Measurements from ENCODE around the gene ECHS1.

ECHS1 gene

DNA sequence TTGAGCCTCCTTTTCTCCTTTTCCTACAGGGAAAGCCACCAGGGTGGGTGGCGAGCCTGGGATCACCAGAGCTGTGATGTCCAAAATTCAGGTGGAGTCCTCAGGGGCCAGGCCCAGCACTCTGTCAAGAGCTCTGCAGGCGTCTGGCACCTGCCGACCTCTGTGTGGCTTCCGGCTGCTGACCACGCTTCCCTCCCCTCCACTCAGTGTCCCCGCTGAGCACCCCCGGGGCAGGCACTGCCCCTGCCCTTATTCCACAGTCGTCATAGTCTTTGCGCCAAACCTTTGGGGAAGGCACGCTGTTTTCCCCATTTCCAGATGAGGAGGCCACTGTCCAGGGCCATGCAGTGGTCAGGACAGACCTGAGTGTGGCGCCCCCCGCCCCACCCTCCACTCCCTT, 28.3 kb upstream of the ECHS1 start:
- peaks cover 21% of the 10 kb centered on the region for H3K36me3 ChIP-seq (ENCODE audit: control insufficient read depth, insufficient read depth, low read length)
- no peaks in the 10 kb centered on the region for H3K27me3 ChIP-seq (replicated peaks; ENCODE audit: control insufficient read depth, insufficient read depth, low read length)
- TF ChIP-seq, protein P1, sequence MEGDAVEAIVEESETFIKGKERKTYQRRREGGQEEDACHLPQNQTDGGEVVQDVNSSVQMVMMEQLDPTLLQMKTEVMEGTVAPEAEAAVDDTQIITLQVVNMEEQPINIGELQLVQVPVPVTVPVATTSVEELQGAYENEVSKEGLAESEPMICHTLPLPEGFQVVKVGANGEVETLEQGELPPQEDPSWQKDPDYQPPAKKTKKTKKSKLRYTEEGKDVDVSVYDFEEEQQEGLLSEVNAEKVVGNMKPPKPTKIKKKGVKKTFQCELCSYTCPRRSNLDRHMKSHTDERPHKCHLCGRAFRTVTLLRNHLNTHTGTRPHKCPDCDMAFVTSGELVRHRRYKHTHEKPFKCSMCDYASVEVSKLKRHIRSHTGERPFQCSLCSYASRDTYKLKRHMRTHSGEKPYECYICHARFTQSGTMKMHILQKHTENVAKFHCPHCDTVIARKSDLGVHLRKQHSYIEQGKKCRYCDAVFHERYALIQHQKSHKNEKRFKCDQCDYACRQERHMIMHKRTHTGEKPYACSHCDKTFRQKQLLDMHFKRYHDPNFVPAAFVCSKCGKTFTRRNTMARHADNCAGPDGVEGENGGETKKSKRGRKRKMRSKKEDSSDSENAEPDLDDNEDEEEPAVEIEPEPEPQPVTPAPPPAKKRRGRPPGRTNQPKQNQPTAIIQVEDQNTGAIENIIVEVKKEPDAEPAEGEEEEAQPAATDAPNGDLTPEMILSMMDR (IDR thresholded peaks at IDR 0.05; ENCODE audit: insufficient read depth, low read length, poor library complexity, severe bottlenecking), result no peak
- DNase-seq (ENCODE audit: extremely low read depth, insufficient read length), result no peak
- peak overlapping the region; percentile 49 for H3K4me3 ChIP-seq (replicated peaks; ENCODE audit: low read depth, low read length)

DNA sequence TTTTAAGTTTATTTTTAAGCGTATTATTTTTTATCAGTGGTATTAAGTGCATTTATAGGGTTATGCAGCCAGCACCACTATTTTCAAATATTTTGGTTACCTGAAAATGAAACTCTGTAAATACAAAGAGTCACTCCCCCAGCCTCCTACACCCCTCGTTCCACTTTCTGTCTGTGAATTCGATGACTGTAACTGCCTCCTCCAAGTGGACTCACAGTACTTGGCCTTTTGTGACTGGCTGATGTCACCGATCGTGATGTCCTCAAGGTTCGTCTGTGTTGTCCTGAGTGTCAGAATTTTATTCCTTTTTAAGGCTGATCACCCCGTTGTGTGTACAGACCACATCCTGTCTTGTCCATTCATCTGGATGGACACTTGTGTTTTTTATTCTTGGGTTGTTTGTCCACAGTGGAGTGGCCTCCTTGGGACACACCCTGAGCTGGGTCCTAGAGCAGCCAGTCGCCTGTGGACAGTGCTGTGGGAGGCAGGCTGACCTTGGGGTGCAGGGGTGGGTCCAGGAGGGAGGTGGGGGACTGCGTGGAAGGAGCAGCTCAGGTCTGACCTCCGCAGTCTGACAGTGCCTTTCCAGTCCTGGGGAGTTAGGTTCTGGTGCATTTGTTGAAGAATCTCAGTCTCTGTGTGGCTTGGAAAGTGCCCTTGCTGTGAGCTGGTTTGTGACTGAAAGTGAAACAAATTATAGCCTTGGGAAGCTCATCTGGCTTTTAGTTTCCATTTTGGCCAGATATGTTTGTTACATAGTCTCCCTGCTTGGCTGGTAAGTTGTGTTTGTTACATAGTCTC, 27.7 kb upstream of the ECHS1 start:
- TF ChIP-seq, protein P1 (IDR thresholded peaks at IDR 0.05; ENCODE audit: insufficient read depth, low read length, poor library complexity, severe bottlenecking), result no peak
- DNase-seq (ENCODE audit: extremely low read depth, insufficient read length), result no peak
- Histone ChIP-seq H3K4me3 (replicated peaks; ENCODE audit: low read depth, low read length) (peak overlapping the region; percentile 49), H3K27me3 (replicated peaks; ENCODE audit: control insufficient read depth, insufficient read depth, low read length) (no peaks in the 10 kb centered on the region), H3K36me3 (ENCODE audit: control insufficient read depth, insufficient read depth, low read length) (peaks cover 26% of the 10 kb centered on the region)

DNA sequence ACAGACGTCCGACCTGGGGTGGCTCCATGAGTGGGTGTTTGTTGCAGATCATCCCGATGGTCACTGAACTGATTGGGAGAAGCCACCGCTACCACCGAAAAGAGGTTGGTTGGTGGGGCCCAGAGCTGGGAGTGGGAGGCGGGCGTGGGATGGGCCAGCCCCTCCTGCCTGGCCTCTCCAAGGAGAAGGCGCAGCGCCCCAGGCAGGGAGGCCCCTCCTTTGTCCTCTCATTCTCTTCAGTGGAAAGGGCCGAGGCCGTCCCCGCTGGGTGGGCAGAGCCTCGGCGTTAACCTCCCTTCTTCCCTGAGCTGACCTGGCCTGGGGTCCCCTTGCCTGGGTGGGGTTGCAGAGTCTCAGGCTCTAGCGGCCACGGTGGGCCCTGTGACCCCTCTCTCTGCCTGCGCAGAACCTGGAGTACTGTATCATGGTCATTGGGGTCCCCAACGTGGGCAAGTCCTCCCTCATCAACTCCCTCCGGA, 26.0 kb upstream of the ECHS1 start:
- Histone ChIP-seq H3K4me3 (replicated peaks; ENCODE audit: low read depth, low read length) (no peak overlapping the region), H3K36me3 (ENCODE audit: control insufficient read depth, insufficient read depth, low read length) (peaks cover 25% of the 10 kb centered on the region)
- TF ChIP-seq, protein P1 (IDR thresholded peaks at IDR 0.05; ENCODE audit: insufficient read depth, low read length, poor library complexity, severe bottlenecking), result no peak

DNA sequence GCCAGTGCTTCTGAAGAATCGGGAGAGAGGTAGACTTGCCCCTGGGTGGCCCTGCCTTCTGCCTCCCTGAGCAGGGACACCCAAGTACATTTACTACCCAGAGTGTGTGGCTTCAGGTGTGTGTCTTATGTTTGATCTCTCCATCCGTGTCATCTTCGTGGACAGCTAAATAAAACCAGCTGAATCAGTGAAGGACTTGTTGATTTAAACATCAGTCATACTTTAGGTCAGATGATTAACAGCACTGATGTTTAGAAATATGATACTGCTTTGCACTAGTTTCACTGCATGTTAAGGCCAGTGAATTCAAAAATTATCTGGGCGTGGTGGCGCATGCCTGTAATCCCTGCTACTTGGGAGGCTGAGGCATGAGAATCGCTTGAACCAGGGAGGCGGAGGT, 24.8 kb upstream of the ECHS1 start:
- TF ChIP-seq, protein P1 (IDR thresholded peaks at IDR 0.05; ENCODE audit: insufficient read depth, low read length, poor library complexity, severe bottlenecking), result no peak
- Histone ChIP-seq H3K27me3 (replicated peaks; ENCODE audit: control insufficient read depth, insufficient read depth, low read length) (no peaks in the 10 kb centered on the region), H3K36me3 (ENCODE audit: control insufficient read depth, insufficient read depth, low read length) (peaks cover 19% of the 10 kb centered on the region), H3K4me3 (replicated peaks; ENCODE audit: low read depth, low read length) (no peak overlapping the region)
- DNase-seq (ENCODE audit: extremely low read depth, insufficient read length), result no peak

More for the DNA sequence above, 26.0 kb upstream of the ECHS1 start:
- no peak for DNase-seq (ENCODE audit: extremely low read depth, insufficient read length)
- no peaks in the 10 kb centered on the region for H3K27me3 ChIP-seq (replicated peaks; ENCODE audit: control insufficient read depth, insufficient read depth, low read length)

DNA sequence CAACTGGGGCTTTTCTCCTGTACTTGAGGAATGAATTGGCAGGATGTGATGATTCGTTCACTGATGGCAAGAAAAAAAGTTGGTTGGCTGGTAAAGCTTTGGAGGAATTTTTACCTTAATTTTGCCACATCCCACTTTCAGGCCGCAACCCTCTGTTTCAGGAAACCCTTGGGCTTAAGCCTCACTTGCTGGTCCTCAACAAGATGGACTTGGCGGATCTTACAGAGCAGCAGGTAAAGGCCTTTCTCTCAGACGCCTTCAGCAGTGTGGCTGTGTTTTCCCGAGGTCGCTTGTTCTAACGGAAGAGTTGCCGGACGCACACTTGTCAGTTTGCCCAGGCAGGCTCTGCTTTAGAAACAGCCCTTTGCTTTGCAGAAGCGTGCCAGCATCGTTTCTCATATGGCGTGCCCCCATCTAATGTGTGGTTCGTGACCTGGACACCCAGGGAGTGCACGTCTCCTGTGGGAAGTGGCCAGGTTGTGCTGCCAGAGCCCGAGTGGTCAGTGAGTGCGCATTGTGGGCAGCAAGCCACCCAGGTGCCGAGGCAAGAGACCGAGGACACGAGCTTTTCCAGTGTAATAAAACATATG, 23.0 kb upstream of the ECHS1 start:
- DNase-seq (ENCODE audit: extremely low read depth, insufficient read length), result no peak
- Histone ChIP-seq H3K4me3 (replicated peaks; ENCODE audit: low read depth, low read length) (no peak overlapping the region), H3K27me3 (replicated peaks; ENCODE audit: control insufficient read depth, insufficient read depth, low read length) (no peaks in the 10 kb centered on the region), H3K36me3 (ENCODE audit: control insufficient read depth, insufficient read depth, low read length) (peaks cover 12% of the 10 kb centered on the region)
- TF ChIP-seq, protein P1 (IDR thresholded peaks at IDR 0.05; ENCODE audit: insufficient read depth, low read length, poor library complexity, severe bottlenecking), result no peak
